ENCODE results near the gene TNNC1.

DNA sequence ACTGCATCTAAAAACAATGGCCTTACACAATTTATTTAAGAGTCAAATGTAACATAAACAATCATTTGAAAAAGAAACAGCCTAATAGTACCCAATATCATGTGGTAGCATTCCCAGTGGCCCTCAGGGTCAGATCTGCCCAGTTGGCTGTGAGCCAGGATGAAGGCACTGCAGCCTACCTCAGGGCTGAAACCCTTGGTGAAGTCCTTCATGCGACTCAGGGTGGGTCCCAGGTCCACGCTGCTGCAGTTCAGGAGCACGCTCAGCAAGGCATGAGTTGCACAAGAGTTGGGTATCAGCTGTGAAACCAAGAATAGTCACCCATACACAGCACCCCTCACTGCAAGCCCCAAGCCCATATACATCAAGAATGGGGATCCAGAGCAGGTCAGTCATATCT, 46.1 kb downstream of the TNNC1 start:
- TF ChIP-seq, protein P1, sequence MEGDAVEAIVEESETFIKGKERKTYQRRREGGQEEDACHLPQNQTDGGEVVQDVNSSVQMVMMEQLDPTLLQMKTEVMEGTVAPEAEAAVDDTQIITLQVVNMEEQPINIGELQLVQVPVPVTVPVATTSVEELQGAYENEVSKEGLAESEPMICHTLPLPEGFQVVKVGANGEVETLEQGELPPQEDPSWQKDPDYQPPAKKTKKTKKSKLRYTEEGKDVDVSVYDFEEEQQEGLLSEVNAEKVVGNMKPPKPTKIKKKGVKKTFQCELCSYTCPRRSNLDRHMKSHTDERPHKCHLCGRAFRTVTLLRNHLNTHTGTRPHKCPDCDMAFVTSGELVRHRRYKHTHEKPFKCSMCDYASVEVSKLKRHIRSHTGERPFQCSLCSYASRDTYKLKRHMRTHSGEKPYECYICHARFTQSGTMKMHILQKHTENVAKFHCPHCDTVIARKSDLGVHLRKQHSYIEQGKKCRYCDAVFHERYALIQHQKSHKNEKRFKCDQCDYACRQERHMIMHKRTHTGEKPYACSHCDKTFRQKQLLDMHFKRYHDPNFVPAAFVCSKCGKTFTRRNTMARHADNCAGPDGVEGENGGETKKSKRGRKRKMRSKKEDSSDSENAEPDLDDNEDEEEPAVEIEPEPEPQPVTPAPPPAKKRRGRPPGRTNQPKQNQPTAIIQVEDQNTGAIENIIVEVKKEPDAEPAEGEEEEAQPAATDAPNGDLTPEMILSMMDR (IDR thresholded peaks at IDR 0.05), result no peak
- no peak for TF ChIP-seq POLR2A (IDR thresholded peaks at IDR 0.05)

Measured in adrenal gland (tissue), 5 donors.